Gastroesophageal sphincter (tissue), 3 donors: Measurements from ENCODE around the gene SERPINH1.

Experiments used
- EP300 ChIP-seq: sonication (generic); formaldehyde crosslinking; IDR thresholded peaks from one replicate; pipeline ENCODE4 v1.6.1; 2017; ENCODE audit warnings: antibody characterized with exemption, mild to moderate bottlenecking
- POLR2AphosphoS5 ChIP-seq: sonication (generic); formaldehyde crosslinking; IDR thresholded peaks from one replicate; pipeline ENCODE4 v1.6.1; 2017; ENCODE audit warnings: antibody characterized with exemption
- TF ChIP-seq, protein P1 (sequence below), 4 experiments: fragments of 200-600 bp in 2 of 4; fragments of 450-650 bp in 2 of 4; sonication (generic) in 1 of 4; IDR thresholded peaks; one replicate each; pipeline ENCODE4 v1.5.1; 2017 to 2019; ENCODE audit warnings: antibody characterized with exemption in 4 of 4, mild to moderate bottlenecking in 2 of 4, moderate library complexity in 2 of 4

DNA sequence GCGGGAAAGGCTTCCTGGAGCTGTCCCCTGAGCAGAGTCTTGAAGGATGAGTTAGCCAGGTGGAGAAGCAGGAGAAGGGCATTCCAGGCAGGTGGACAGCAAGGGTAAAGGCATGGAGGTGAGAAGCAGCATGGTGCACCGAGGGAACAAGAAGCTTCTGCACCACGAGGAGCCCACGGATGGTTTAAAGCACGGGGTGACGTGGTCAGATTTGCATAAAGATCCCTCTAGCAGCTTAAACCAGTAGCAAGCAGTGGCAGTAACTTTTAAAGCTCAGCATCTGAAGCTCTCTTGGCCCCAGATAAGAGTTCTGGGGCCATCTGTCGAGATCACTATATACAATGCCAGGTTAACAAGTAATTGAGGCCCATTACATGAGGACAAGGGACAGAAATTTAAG, 36.8 kb downstream of the SERPINH1 start:
- TF ChIP-seq, protein P1, sequence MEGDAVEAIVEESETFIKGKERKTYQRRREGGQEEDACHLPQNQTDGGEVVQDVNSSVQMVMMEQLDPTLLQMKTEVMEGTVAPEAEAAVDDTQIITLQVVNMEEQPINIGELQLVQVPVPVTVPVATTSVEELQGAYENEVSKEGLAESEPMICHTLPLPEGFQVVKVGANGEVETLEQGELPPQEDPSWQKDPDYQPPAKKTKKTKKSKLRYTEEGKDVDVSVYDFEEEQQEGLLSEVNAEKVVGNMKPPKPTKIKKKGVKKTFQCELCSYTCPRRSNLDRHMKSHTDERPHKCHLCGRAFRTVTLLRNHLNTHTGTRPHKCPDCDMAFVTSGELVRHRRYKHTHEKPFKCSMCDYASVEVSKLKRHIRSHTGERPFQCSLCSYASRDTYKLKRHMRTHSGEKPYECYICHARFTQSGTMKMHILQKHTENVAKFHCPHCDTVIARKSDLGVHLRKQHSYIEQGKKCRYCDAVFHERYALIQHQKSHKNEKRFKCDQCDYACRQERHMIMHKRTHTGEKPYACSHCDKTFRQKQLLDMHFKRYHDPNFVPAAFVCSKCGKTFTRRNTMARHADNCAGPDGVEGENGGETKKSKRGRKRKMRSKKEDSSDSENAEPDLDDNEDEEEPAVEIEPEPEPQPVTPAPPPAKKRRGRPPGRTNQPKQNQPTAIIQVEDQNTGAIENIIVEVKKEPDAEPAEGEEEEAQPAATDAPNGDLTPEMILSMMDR (IDR thresholded peaks at IDR 0.05) = no peak
- TF ChIP-seq EP300 (no peak), POLR2AphosphoS5 (no peak)
